ENCODE data around the gene ZNF652.
A peak's percentile ranks its signal among the peaks of the same experiment; 100 is the strongest.

ZNF652 gene

DNA sequence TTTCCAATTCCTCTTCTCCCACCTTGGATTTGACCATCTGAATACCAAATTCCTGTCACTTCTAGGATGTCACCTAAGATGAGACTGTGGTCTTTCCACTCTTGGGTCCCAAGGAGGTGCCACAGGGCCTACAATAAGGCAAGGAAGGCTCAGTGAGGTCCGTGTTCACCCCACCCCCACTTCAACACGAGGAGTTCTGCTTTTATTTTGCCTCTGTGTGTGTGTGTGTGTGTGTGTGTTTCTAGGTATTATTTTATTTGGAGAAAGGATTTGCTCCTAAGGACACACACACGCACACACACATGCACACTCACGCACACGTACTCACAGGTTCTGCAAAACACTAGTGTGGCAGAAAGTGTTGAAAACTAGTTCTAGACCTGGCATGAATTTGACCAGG, 106.9 kb downstream of the ZNF652 start:
- DNase-seq: no peak
- Histone ChIP-seq H3K27me3 (ENCODE audit: insufficient read depth, low read length) (no peaks in the 10 kb centered on the region), H4K91ac (ENCODE audit: low read depth, low read length) (no peak overlapping the region), H4K12ac (ENCODE audit: low read depth, low read length) (no peak overlapping the region), H3K36me3 (ENCODE audit: control insufficient read depth in 1 of 2, insufficient read depth in 2 of 2, low read length in 2 of 2) (no peaks in the 10 kb centered on the region), H3K23ac (ENCODE audit: low read length) (no peak overlapping the region), H3K4me1 (ENCODE audit: control insufficient read depth in 1 of 2, insufficient read depth in 2 of 2, low read length in 2 of 2) (peaks cover 6 to 10% of the 10 kb centered on the region in 2 experiments), H3K9ac (ENCODE audit: low read length) (no peak overlapping the region), H3K4me2 (ENCODE audit: low read length) (no peak overlapping the region), H3K79me1 (ENCODE audit: low read length) (peaks cover 7% of the 10 kb centered on the region), H3K27ac (ENCODE audit: low read depth, low read length) (no peak overlapping the region), H3K4ac (ENCODE audit: low read depth, low read length) (no peak overlapping the region), H3K9me3 (ENCODE audit: insufficient read depth, low read depth, low read length) (no peaks in the 10 kb centered on the region), H3K4me3 (ENCODE audit: low read depth, low read length) (no peak overlapping the region), H2BK12ac (ENCODE audit: low read length) (no peak overlapping the region), H2AK5ac (ENCODE audit: low read length) (no peak overlapping the region), H3K18ac (ENCODE audit: low read length) (no peak overlapping the region), H3K79me2 (ENCODE audit: control insufficient read depth, insufficient read depth, low read length, poor library complexity) (no peaks in the 10 kb centered on the region), H2BK120ac (ENCODE audit: insufficient read depth, low read length, poor library complexity) (no peak overlapping the region), H4K8ac (ENCODE audit: low read depth, low read length) (no peak overlapping the region), H3K14ac (ENCODE audit: low read length) (no peak overlapping the region), H2BK5ac (ENCODE audit: low read depth, low read length, poor library complexity) (no peak overlapping the region), H2AFZ (ENCODE audit: insufficient read depth, low read length, poor library complexity) (no peak overlapping the region)
- WGBS (ENCODE audit: extremely low coverage, insufficient coverage, insufficient read length): no CpG with 5 or more reads among the region's 5 CpGs

- Histone ChIP-seq H2BK5ac (ENCODE audit: low read depth, low read length, poor library complexity) (no peak overlapping the region), H3K4me2 (ENCODE audit: low read length) (no peak overlapping the region), H4K12ac (ENCODE audit: low read depth, low read length) (no peak overlapping the region), H2BK12ac (ENCODE audit: low read length) (no peak overlapping the region), H3K9ac (ENCODE audit: low read length) (no peak overlapping the region), H3K9me3 (ENCODE audit: insufficient read depth, low read depth, low read length) (no peaks in the 10 kb centered on the region), H3K4ac (ENCODE audit: low read depth, low read length) (no peak overlapping the region), H3K4me1 (ENCODE audit: control insufficient read depth in 1 of 2, insufficient read depth in 2 of 2, low read length in 2 of 2) (peaks cover 3 to 7% of the 10 kb centered on the region in 2 experiments), H3K79me1 (ENCODE audit: low read length) (peaks cover 3% of the 10 kb centered on the region), H3K27me3 (ENCODE audit: insufficient read depth, low read length) (no peaks in the 10 kb centered on the region), H2BK120ac (ENCODE audit: insufficient read depth, low read length, poor library complexity) (no peak overlapping the region), H3K79me2 (ENCODE audit: control insufficient read depth, insufficient read depth, low read length, poor library complexity) (no peaks in the 10 kb centered on the region), H3K4me3 (ENCODE audit: low read depth, low read length) (no peak overlapping the region), H3K23ac (ENCODE audit: low read length) (no peak overlapping the region), H4K91ac (ENCODE audit: low read depth, low read length) (no peak overlapping the region), H3K36me3 (ENCODE audit: control insufficient read depth in 1 of 2, insufficient read depth in 2 of 2, low read length in 2 of 2) (no peaks in the 10 kb centered on the region), H4K8ac (ENCODE audit: low read depth, low read length) (no peak overlapping the region), H3K18ac (ENCODE audit: low read length) (no peak overlapping the region), H2AK5ac (ENCODE audit: low read length) (no peak overlapping the region), H3K14ac (ENCODE audit: low read length) (no peak overlapping the region), H3K27ac (ENCODE audit: low read depth, low read length) (no peak overlapping the region), H2AFZ (ENCODE audit: insufficient read depth, low read length, poor library complexity) (no peak overlapping the region)
- DNase-seq: no peak
- WGBS (ENCODE audit: extremely low coverage, insufficient coverage, insufficient read length): no CpG with 5 or more reads among the region's 4 CpGs
These were observed 108.0 kb downstream of the ZNF652 start for GRCh38 chr17:49254066-49254465.

- Histone ChIP-seq H3K27ac (ENCODE audit: low read depth, low read length) (no peak overlapping the region), H2BK5ac (ENCODE audit: low read depth, low read length, poor library complexity) (no peak overlapping the region), H3K4me3 (ENCODE audit: low read depth, low read length) (no peak overlapping the region), H2AK5ac (ENCODE audit: low read length) (no peak overlapping the region), H3K79me2 (ENCODE audit: control insufficient read depth, insufficient read depth, low read length, poor library complexity) (no peaks in the 10 kb centered on the region), H4K91ac (ENCODE audit: low read depth, low read length) (peak overlapping the region; percentile 47), H3K79me1 (ENCODE audit: low read length) (peaks cover 3% of the 10 kb centered on the region), H3K4me1 (ENCODE audit: control insufficient read depth in 1 of 2, insufficient read depth in 2 of 2, low read length in 2 of 2) (peaks cover 3% of the 10 kb centered on the region in 2 experiments), H3K9me3 (ENCODE audit: insufficient read depth, low read depth, low read length) (no peaks in the 10 kb centered on the region), H2AFZ (ENCODE audit: insufficient read depth, low read length, poor library complexity) (no peak overlapping the region), H3K4ac (ENCODE audit: low read depth, low read length) (no peak overlapping the region), H3K27me3 (ENCODE audit: insufficient read depth, low read length) (no peaks in the 10 kb centered on the region), H2BK120ac (ENCODE audit: insufficient read depth, low read length, poor library complexity) (peak overlapping the region; percentile 58), H3K23ac (ENCODE audit: low read length) (no peak overlapping the region), H3K14ac (ENCODE audit: low read length) (no peak overlapping the region), H3K18ac (ENCODE audit: low read length) (peak overlapping the region; percentile 5), H2BK12ac (ENCODE audit: low read length) (peak overlapping the region; percentile 30), H3K9ac (ENCODE audit: low read length) (no peak overlapping the region), H3K36me3 (ENCODE audit: control insufficient read depth in 1 of 2, insufficient read depth in 2 of 2, low read length in 2 of 2) (no peaks in the 10 kb centered on the region), H3K4me2 (ENCODE audit: low read length) (no peak overlapping the region), H4K8ac (ENCODE audit: low read depth, low read length) (no peak overlapping the region), H4K12ac (ENCODE audit: low read depth, low read length) (no peak overlapping the region)
- WGBS (ENCODE audit: extremely low coverage, insufficient coverage, insufficient read length): no CpG with 5 or more reads among the region's 6 CpGs
- DNase-seq: peak; percentile 51 to 62
These were observed 109.8 kb downstream of the ZNF652 start for GRCh38 chr17:49252148-49252695.

- H3K4me1 ChIP-seq (ENCODE audit: control insufficient read depth in 1 of 2, insufficient read depth in 2 of 2, low read length in 2 of 2): peaks cover 0 to 3% of the 10 kb centered on the region in 2 experiments
- H3K9ac ChIP-seq (ENCODE audit: low read length): no peak overlapping the region
- H4K8ac ChIP-seq (ENCODE audit: low read depth, low read length): no peak overlapping the region
- no peak overlapping the region for H3K4me2 ChIP-seq (ENCODE audit: low read length)
- H3K4ac ChIP-seq (ENCODE audit: low read depth, low read length): no peak overlapping the region
- no peak overlapping the region for H3K23ac ChIP-seq (ENCODE audit: low read length)
- H2BK5ac ChIP-seq (ENCODE audit: low read depth, low read length, poor library complexity): no peak overlapping the region
- H4K91ac ChIP-seq (ENCODE audit: low read depth, low read length): no peak overlapping the region
- H3K36me3 ChIP-seq (ENCODE audit: control insufficient read depth in 1 of 2, insufficient read depth in 2 of 2, low read length in 2 of 2): no peaks in the 10 kb centered on the region
- H3K27me3 ChIP-seq (ENCODE audit: insufficient read depth, low read length): no peaks in the 10 kb centered on the region
- H3K14ac ChIP-seq (ENCODE audit: low read length): no peak overlapping the region
- no CpG with 5 or more reads among the region's 12 CpGs for WGBS (ENCODE audit: extremely low coverage, insufficient coverage, insufficient read length)
- no peak overlapping the region for H2BK12ac ChIP-seq (ENCODE audit: low read length)
- peak overlapping the region; percentile 40 for H2BK120ac ChIP-seq (ENCODE audit: insufficient read depth, low read length, poor library complexity)
- peak; percentile 68 to 69 for DNase-seq
- H4K12ac ChIP-seq (ENCODE audit: low read depth, low read length): no peak overlapping the region
- H3K9me3 ChIP-seq (ENCODE audit: insufficient read depth, low read depth, low read length): no peaks in the 10 kb centered on the region
- no peak overlapping the region for H2AFZ ChIP-seq (ENCODE audit: insufficient read depth, low read length, poor library complexity)
- peaks cover 3% of the 10 kb centered on the region for H3K79me1 ChIP-seq (ENCODE audit: low read length)
- H3K4me3 ChIP-seq (ENCODE audit: low read depth, low read length): no peak overlapping the region
- no peaks in the 10 kb centered on the region for H3K79me2 ChIP-seq (ENCODE audit: control insufficient read depth, insufficient read depth, low read length, poor library complexity)
- no peak overlapping the region for H3K18ac ChIP-seq (ENCODE audit: low read length)
- no peak overlapping the region for H2AK5ac ChIP-seq (ENCODE audit: low read length)
- no peak overlapping the region for H3K27ac ChIP-seq (ENCODE audit: low read depth, low read length)
These were observed 112.0 kb downstream of the ZNF652 start for GRCh38 chr17:49249890-49250522.
